IPS DF 6.9 (cell line): Measurements from ENCODE around the gene C1orf141.
"Not testable (repeated sequence)": the region's sequence is repeated elsewhere in the genome, so short reads cannot be mapped to it uniquely, and the experiment has no call there.

ENCODE experiments used
- DNase-seq: peaks from one replicate; pipeline ENCODE4 v3.0.0-alpha.2; 2013; ENCODE audit warnings: low read depth, low spot score
- H3K27ac ChIP-seq: one replicate; pipeline ENCODE4 v1.5.1; 2013; ENCODE audit warnings: low read length, control low read depth
- H3K27me3 ChIP-seq: 2 replicates; pipeline ENCODE4 v1.6.1; 2013; ENCODE audit warnings: mild to moderate bottlenecking, low read length; ENCODE audit not compliant: control insufficient read depth, insufficient read depth
- H3K36me3 ChIP-seq: 2 replicates; pipeline ENCODE4 v1.6.1; 2013; ENCODE audit warnings: low read length; ENCODE audit not compliant: control insufficient read depth, insufficient read depth
- H3K4me1 ChIP-seq: 2 replicates; pipeline ENCODE4 v1.6.1; 2013; ENCODE audit warnings: low read length; ENCODE audit not compliant: control insufficient read depth, insufficient read depth
- H3K4me3 ChIP-seq: 2 replicates; pipeline ENCODE4 v1.5.1; 2013; ENCODE audit warnings: mild to moderate bottlenecking, low read length
- H3K9me3 ChIP-seq: 2 replicates; pipeline ENCODE4 v1.6.1; 2013; ENCODE audit warnings: low read length, inconsistent platforms; ENCODE audit not compliant: control insufficient read depth, insufficient read depth
- WGBS: extraction: QIAGEN DNeasy Blood & Tissue Kit; methylation state at CpG from one replicate; pipeline ENCODE4 v1.1.7; 2013; ENCODE audit warnings: mixed read lengths, missing lambda C conversion rate; ENCODE audit not compliant: insufficient read length, insufficient coverage; 5-methylcytosine and 5-hydroxymethylcytosine counted together

Gene C1orf141

DNA sequence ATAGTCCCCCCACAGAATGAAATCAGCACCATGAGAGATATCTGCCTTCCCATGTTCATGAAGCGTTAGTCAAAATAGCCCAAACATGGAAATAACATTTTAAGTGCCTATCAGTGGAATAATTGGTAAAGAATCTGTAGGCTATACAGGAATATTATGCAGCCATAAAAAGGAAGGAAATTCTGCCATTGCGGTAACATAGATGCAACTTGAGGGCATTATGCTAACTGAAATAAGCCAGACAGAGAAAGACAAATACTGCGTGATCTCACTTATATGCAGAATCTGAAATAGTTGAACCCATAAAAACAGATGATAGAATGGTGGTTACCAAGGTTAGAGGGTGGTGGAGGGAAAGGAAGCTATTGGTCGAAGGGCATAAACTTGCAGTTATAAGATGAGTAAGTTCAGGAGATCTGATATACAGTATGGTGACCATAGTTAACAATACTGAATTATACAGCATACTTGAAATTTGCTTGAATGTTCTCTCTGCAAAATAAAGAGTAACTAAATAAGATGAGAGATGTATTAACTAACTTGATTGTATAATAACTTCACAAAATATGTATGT lies 30.8 kb upstream of the C1orf141 start:
- DNase-seq = no peak
- no CpG with 5 or more reads among the region's 4 CpGs for WGBS

DNA sequence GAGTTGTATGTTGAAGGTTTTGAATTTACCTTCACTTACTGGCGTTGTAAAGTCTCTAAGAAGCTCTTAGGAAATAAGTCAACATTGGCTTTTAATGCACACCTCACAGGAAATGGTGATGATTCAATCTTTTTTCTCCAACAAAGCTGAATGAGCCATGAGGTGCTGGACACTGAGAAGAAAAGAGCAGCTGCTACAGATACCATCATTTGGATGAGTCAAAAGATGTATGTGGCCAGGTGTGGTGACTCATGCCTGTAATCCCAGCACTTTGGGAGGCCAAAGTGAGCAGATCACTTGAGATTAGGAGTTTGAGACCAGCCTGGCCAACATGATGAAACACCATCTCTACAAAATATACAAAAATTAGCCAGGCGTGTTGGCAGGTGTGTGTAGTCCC lies 28.2 kb upstream of the C1orf141 start:
- DNase-seq = no peak
- Histone ChIP-seq H3K4me1 (no peaks in the 10 kb centered on the region), H3K27ac (no peak overlapping the region), H3K27me3 (no peaks in the 10 kb centered on the region), H3K36me3 (no peaks in the 10 kb centered on the region), H3K9me3 (no peaks in the 10 kb centered on the region), H3K4me3 (no peak overlapping the region)
- WGBS = no CpG with 5 or more reads among the region's 2 CpGs

More for the DNA sequence above, 30.8 kb upstream of the C1orf141 start:
- no peaks in the 10 kb centered on the region for H3K9me3 ChIP-seq
- H3K27me3 ChIP-seq = no peaks in the 10 kb centered on the region
- no peaks in the 10 kb centered on the region for H3K36me3 ChIP-seq
- no peak overlapping the region for H3K27ac ChIP-seq
- H3K4me3 ChIP-seq = no peak overlapping the region
- H3K4me1 ChIP-seq = no peaks in the 10 kb centered on the region

DNA sequence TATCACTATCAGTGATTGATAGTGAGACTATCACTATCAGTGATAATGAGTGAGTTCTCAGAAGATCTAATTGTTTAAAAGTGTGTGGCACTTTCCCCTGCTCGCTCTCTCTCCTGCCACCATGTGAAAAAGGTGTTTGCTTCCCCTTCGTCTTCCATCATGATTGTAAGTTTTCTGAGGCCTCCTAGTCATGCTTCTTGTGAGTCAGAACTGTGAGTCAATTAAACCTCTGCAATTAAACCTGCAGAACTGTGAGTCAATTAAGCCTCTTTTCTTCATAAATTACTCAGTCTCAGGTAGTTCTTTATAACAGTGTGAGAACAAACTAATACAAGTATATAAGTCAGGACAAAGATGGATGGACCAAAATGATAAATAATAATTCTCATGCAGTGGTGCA lies 24.5 kb upstream of the C1orf141 start:
- no peak overlapping the region for H3K27ac ChIP-seq
- no peak overlapping the region for H3K4me3 ChIP-seq
- no peak for DNase-seq
- no peaks in the 10 kb centered on the region for H3K9me3 ChIP-seq
- no peaks in the 10 kb centered on the region for H3K27me3 ChIP-seq
- WGBS = no CpG with 5 or more reads among the region's 2 CpGs
- H3K36me3 ChIP-seq = no peaks in the 10 kb centered on the region
- H3K4me1 ChIP-seq = no peaks in the 10 kb centered on the region

DNA sequence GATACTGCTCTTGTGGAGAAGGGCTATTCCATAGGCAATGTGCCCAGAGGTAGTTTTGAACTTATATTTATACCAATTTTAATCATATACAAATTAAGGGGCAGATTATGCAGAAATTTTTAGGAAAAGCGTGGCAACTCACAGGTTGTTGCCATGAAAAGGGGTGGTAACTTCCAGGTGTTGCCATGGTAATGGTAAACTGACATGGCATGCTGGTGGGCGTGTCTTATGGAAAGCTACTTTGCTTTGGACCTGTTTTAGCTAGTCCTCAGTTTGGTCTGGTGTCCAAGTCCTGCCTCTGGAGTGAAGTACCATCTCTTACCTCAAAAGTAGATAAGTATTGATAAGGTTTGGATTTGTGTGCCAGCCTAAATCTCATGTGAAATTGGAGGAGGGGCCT lies 23.6 kb upstream of the C1orf141 start:
- H3K4me1 ChIP-seq = no peaks in the 10 kb centered on the region
- H3K27me3 ChIP-seq = no peaks in the 10 kb centered on the region
- WGBS = no CpG with 5 or more reads among the region's 2 CpGs
- H3K4me3 ChIP-seq = no peak overlapping the region
- H3K9me3 ChIP-seq = no peaks in the 10 kb centered on the region
- no peak overlapping the region for H3K27ac ChIP-seq
- DNase-seq = no peak
- H3K36me3 ChIP-seq = no peaks in the 10 kb centered on the region

DNA sequence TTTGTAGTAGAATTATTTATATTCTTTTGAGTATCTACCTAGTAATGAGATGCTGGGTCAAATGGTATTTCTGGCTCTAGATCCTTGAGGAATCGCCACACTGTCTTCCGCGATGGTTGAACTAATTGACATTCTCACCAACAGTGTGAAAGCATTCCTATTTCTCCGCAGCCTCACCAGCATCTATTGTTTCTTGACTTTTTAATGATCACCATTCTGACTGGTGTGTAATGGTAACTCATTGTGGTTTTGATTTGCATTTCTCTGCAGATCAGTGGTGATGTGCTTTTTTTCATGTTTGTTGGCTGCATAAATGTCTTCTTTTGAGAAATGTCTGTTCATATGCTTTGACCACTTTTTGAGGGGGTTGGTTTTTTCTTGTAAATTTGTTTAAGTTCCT lies 16.2 kb upstream of the C1orf141 start:
- no CpG with 5 or more reads among the region's 4 CpGs for whole genome bisulfite sequencing
- no peaks in the 10 kb centered on the region for H3K27me3 ChIP-seq
- no peaks in the 10 kb centered on the region for H3K9me3 ChIP-seq
- no peak for DNase-seq
- H3K4me3 ChIP-seq = no peak overlapping the region
- H3K4me1 ChIP-seq = no peaks in the 10 kb centered on the region
- H3K27ac ChIP-seq = no peak overlapping the region
- H3K36me3 ChIP-seq = no peaks in the 10 kb centered on the region

DNA sequence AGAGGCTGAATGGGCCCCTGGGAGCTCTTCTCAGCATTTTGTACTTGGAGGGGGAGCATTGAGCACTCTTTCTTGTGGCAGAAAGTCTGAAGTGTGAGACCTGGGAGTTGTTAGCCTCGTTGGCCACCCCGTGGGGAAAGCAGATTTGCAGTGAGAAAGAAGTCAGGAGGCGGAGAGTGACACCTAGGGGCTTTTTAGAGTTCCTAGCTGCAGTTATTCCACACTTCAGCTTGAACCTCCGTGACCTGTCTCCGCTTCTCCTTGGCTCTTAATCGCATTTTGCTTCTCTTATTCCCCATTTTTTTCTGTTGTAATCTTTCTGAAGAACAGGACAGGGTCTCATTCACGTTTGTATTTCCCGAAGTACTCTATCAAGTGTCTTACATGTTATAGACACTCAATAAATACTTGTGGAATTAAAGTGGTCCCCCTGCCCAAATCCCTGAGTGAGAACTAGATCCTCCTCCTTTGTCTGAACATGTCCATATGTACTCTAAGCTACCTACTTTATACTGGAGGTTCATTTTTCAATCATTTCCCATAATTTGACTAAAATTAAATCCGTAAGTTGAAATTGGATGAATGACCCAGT lies 14.5 kb upstream of the C1orf141 start:
- DNase-seq = peak; percentile 48
- H3K9me3 ChIP-seq = no peaks in the 10 kb centered on the region
- no peak overlapping the region for H3K4me3 ChIP-seq
- H3K27me3 ChIP-seq = no peaks in the 10 kb centered on the region
- no CpG with 5 or more reads among the region's 9 CpGs for WGBS
- no peaks in the 10 kb centered on the region for H3K36me3 ChIP-seq
- H3K27ac ChIP-seq = no peak overlapping the region
- no peaks in the 10 kb centered on the region for H3K4me1 ChIP-seq

DNA sequence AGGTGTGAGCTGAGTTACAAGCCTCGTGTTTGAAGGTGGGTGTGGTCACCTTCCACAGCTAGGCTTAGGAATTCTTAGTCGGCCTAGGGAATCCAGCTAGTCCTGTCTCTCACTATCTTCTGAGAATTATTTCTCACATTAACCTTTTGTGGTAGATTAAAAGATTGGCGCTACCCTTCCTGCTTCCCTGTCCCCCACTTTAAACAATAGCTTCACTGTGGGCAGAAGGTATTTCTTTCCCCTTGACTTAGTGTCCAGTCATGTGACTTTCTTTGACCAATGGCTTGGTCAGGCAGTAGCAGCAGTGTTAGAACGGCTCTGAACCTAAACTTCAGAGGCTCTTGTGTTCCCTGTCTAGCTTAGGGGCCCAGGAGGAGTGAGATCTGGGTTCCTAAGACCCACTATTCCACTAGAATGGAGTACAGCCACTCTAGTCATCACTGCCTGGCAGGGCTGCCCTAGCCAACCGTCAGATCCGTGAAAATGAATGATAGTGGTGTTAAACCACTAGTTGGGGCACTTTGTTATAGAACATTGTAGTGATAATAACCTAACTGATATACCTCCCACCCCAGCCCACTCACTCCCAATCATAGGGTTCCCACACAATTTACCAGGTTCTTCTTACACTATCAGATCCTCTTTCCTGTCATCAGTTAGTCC lies 13.9 kb upstream of the C1orf141 start:
- H3K4me1 ChIP-seq = no peaks in the 10 kb centered on the region
- no CpG with 5 or more reads among the region's 6 CpGs for WGBS
- H3K27me3 ChIP-seq = no peaks in the 10 kb centered on the region
- H3K36me3 ChIP-seq = no peaks in the 10 kb centered on the region
- H3K9me3 ChIP-seq = no peaks in the 10 kb centered on the region
- H3K27ac ChIP-seq = no peak overlapping the region
- H3K4me3 ChIP-seq = no peak overlapping the region
- DNase-seq = no peak

DNA sequence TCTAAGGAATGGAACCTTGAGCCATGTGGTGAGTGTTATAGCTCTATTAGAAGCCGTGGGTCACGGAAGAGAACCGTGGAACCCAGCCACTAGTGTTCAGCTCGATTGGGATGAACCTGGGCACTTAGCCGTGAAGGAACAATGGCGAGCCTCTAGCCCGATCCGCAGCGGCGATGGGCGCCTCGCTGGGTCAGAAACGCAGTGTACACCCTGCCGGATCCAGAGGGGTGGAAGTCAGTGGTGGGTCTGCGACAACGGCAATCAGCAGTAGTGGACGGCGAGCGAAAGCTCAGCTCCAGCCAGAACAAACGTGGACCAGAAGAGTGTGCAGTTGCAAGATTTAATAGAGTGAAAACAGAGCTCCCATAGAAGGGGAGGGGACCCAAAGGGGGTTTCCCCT lies 13.2 kb upstream of the C1orf141 start:
- no CpG with 5 or more reads among the region's 20 CpGs for WGBS
- H3K27ac ChIP-seq, H3K27me3 ChIP-seq, H3K4me3 ChIP-seq, H3K9me3 ChIP-seq, H3K4me1 ChIP-seq, DNase-seq, H3K36me3 ChIP-seq: not testable (repeated sequence)

DNA sequence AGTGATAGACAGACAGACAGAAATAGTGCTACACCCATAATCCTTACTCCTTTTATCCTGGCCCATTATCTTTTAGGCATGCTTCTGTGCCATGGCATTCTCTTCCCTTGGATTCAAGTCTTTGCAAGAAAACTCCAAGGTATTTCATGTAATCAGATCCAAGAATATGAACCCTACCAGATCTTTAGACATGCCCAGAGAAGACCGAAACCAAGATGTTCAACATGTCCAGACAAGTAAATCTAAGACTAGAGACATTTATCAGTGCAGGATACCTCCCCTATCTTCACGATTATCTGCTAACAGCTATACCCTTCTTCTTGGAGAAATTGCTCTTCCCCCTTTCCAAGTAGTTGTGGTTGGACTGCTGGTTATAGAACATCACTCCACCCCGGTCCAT lies 11.8 kb upstream of the C1orf141 start:
- Histone ChIP-seq H3K4me3 (no peak overlapping the region), H3K27ac (no peak overlapping the region), H3K9me3 (no peaks in the 10 kb centered on the region), H3K4me1 (no peaks in the 10 kb centered on the region), H3K36me3 (no peaks in the 10 kb centered on the region), H3K27me3 (no peaks in the 10 kb centered on the region)
- DNase-seq = no peak
- no CpG with 5 or more reads among the region's 3 CpGs for WGBS

DNA sequence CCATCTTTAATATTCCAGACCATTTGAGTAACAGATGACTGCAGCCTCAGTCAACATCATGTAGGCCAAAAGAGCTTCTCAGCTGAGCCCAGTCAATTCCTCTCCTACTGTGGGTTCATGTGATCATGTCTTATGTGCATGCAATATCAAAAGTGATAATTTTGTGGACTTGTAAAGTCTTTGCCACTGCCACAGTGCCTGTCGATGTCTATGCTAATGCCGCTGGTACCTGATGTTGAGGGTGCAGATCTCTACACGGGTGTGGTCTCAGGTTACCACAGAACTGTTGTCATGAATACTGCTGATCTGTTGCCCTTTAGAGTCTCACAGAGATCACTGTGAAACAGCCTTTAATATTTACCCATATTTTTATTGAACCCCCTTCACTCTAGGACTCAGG lies 11.3 kb upstream of the C1orf141 start:
- no CpG with 5 or more reads among the region's 3 CpGs for WGBS
- Histone ChIP-seq H3K27ac (no peak overlapping the region), H3K9me3 (no peaks in the 10 kb centered on the region), H3K4me3 (no peak overlapping the region), H3K27me3 (no peaks in the 10 kb centered on the region), H3K36me3 (no peaks in the 10 kb centered on the region), H3K4me1 (no peaks in the 10 kb centered on the region)
- DNase-seq = no peak

DNA sequence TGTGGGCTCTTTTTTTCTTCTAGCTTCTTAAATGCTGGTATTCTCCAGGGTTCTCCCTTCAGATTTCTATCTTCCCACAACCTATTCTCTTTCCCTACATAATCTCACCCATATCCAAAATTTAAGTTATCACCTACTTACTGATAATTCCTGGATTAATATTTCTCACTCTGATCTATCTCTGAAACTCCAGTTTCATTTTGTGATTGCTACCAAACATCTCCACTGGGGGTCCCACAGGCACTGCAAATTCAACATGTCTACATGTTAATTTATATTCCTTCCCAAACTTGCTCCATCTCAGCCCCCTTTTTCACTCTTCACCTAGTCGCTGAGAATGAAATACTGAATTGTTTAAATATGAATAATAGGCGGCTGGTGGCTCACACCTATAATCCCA lies 9.9 kb upstream of the C1orf141 start:
- no peak for DNase-seq
- no CpG with 5 or more reads among the region's 2 CpGs for WGBS
- no peaks in the 10 kb centered on the region for H3K36me3 ChIP-seq
- no peaks in the 10 kb centered on the region for H3K27me3 ChIP-seq
- no peak overlapping the region for H3K27ac ChIP-seq
- H3K4me1 ChIP-seq = no peaks in the 10 kb centered on the region
- no peaks in the 10 kb centered on the region for H3K9me3 ChIP-seq
- H3K4me3 ChIP-seq = no peak overlapping the region
